HG02981 (cell line): ENCODE data around the gene MAP4K4.

Source experiments
- ATAC-seq: cut with Tn5 transposase; IDR thresholded peaks from one replicate; pipeline ENCODE4 v1.9.1; 2021; ENCODE audit warnings: mild to moderate bottlenecking, moderate library complexity; ENCODE audit not compliant: unreplicated experiment

MAP4K4 gene

GRCh38 chr2:101697124-101698013 is at the start of gene MAP4K4:
Gene MAP4K4, plus strand, starts transcription at chr2:101697707. Its CDS starts 374 bp downstream, at chr2:101698081.
- ATAC-seq = no peak

- no peak for ATAC-seq
Measured at GRCh38 chr2:101653469-101653868, 44.0 kb upstream of the MAP4K4 start.

- ATAC-seq = no peak
Measured at GRCh38 chr2:101655702-101656422, 41.6 kb upstream of the MAP4K4 start.

- no peak for ATAC-seq
Measured at GRCh38 chr2:101657787-101658186, 39.7 kb upstream of the MAP4K4 start.

GRCh38 chr2:101658387-101658786 is 39.1 kb upstream of the MAP4K4 start:
- ATAC-seq = no peak

- no peak for ATAC-seq
Measured at GRCh38 chr2:101665312-101665711, 32.2 kb upstream of the MAP4K4 start.

- no peak for ATAC-seq
Measured at GRCh38 chr2:101667823-101668222, 29.7 kb upstream of the MAP4K4 start.

- no peak for ATAC-seq
Measured at GRCh38 chr2:101672047-101672446, 25.5 kb upstream of the MAP4K4 start.

GRCh38 chr2:101673920-101674319 is 23.6 kb upstream of the MAP4K4 start:
- ATAC-seq = no peak

GRCh38 chr2:101675512-101675911 is 22.0 kb upstream of the MAP4K4 start:
- no peak for ATAC-seq

- ATAC-seq = no peak
Measured at GRCh38 chr2:101676674-101677073, 20.8 kb upstream of the MAP4K4 start.

- no peak for ATAC-seq
Measured at GRCh38 chr2:101677658-101678057, 19.8 kb upstream of the MAP4K4 start.

GRCh38 chr2:101678379-101678778 is 19.1 kb upstream of the MAP4K4 start:
- ATAC-seq = no peak

- ATAC-seq = no peak
Measured at GRCh38 chr2:101679037-101679726, 18.3 kb upstream of the MAP4K4 start.

GRCh38 chr2:101679801-101680487 is 17.6 kb upstream of the MAP4K4 start:
- no peak for ATAC-seq

GRCh38 chr2:101682311-101682710 is 15.2 kb upstream of the MAP4K4 start:
- ATAC-seq = no peak

GRCh38 chr2:101684313-101684712 is 13.2 kb upstream of the MAP4K4 start:
- ATAC-seq = no peak

GRCh38 chr2:101688261-101688660 is 9.2 kb upstream of the MAP4K4 start:
- no peak for ATAC-seq

GRCh38 chr2:101689114-101689825 is 8.2 kb upstream of the MAP4K4 start:
- no peak for ATAC-seq

GRCh38 chr2:101690547-101691152 is 6.9 kb upstream of the MAP4K4 start:
- no peak for ATAC-seq
